HG03442 (cell line): ENCODE results near the gene PSMB11.
"Not testable (repeated sequence)": the region's sequence is repeated elsewhere in the genome, so short reads cannot be mapped to it uniquely, and the experiment has no call there.

ENCODE experiments used
- ATAC-seq: cut with Tn5 transposase; IDR thresholded peaks from one replicate; pipeline ENCODE4 v1.9.1; 2021; ENCODE audit warnings: mild to moderate bottlenecking, moderate library complexity; ENCODE audit not compliant: unreplicated experiment

The PSMB11 gene

DNA sequence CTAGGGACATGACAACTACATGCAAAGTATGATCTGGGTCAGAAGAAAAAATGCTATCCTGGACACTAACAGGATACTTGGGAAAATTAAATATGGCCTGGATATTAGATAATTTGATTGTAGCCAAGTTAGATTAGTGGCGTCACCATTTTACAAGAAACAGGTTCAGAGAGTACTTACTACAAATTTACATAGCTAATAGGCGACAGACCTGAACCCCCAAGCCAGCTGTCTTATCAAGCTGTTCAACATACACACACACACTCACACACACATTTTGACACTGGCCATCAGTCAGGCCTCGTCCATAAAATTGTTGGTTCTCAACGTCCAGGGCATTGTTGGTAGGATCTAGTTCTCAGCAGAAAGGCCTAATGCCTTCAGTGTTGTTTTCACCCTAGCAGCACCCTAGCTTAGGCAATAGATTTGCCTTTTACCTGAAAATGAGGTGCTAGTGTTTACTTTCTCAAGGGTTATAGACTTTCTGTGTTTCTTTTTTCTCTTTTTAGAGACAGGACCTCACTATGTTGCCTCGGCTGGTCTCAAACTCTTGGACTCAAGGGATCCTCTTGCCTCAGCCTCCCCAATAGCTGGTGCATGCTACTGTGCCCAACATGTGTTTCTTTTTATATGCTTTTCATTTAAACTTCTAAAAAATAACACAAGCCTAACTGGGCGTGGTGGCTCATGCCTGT lies 28.8 kb upstream of the PSMB11 start:
- no peak for ATAC-seq

DNA sequence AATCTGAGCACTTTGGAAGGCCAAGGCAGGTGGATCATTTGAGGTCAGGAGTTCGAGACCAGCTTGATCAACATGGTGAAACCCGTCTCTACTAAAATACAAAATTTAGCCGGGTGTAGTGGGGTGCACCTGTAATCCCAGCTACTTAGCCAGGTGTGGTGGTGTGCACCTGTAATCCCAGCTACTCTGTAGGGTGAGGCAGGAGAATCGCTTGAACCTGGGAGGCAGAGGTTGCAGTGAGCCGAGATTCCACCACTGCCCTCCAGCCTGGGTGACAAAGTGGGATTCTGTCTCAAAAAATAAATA lies 28.3 kb upstream of the PSMB11 start:
- ATAC-seq = not testable (repeated sequence)

DNA sequence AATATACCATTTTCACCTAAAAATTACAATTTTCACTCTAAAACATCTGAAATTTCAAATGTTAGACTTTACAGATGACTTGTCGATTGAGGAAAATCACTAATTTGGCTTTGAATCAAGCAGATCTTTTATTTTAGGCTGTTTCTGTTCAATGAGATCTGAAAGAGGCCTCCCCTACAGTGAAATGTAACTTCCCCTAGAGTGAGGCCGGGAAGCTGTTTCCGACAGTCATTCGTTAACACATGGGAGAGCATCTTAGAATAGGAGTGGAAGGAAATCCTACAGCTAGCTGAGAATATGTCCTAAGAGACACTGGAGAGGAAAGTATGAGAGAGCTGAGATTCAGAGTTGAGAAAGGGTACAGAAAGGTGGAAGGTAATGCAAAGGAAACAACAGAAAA lies 26.4 kb upstream of the PSMB11 start:
- ATAC-seq = no peak

DNA sequence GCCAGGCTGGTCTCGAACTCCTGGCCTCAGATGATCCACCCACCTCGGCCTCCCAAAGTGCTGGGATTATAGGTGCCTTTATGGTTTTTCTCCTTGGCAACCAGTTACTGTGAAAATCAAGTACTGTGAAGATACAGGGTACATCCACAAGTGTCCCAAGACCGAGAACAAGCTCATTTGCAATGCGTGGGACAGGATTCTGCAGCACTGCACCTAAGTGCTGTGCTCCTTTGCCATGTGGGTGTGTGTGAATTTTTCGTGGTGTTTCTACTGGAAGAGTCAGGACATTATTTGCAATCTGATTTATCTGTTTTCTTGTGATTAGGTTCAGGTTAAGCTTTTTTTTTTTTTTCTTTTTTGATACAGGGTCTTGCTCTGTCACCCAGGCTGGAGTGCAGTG lies 24.9 kb upstream of the PSMB11 start:
- no peak for ATAC-seq

DNA sequence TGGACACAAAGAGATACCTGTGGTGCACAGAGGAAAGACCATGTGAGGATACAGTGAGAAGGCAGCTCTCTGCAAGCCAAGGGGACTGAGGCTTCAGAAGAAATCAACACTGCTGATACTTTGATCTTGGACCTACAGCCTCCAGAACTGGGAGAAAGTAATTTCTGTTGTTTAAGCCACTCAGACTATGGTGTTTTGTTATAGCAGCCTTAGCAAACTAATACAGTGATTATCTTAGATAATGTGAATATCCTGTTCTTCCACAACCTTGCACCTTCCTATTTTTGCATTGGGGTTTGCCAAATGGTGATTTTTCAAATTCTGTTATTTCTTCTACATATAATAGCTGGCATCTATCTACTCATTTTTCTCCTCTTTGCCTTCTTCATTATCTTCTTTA lies 23.9 kb upstream of the PSMB11 start:
- no peak for ATAC-seq

DNA sequence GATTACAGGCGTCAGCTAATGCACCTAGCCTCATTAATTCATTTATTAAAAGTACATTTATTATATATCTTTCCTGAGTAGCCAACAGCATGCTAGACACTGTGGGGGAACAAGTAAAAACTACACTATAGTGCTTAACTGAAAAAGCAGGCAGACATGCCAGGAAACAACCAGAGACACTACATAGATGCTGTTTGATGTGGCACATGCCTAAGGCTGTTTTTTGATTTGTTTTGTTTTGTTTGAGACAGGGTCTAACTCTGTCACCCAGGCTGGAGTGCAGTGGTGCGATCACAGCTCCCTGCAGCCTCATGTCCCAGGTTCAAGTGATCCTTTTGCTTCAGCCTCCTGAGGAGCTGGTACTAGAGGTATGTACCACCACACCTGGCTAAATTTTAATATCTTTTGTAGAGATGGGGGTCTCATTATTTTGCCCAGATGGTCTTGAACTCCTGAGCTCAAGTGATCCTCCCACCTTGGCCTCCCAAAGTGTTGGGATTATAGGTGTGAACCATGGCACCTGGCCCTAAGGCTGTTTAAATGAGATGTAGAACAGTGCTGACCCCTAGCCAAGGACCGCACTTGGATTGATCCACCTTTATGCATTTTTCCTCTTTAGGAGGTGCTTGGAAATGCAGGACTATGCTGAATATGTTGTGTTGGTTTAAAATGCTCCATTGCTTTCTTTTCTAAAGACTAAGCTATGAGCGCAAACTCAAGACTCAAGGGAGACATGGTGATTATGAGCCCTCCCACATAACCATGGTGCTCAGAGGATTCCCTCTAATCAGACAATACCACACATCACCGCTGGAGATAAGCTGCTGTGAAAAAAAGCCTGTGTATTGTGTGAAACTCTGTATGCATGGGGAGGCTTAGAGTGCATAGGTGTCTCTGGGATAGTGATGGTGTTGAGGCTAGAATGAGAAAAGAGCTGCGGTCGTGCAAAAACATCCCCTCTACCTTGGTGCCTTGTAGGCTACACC lies 21.6 kb upstream of the PSMB11 start:
- no peak for ATAC-seq

DNA sequence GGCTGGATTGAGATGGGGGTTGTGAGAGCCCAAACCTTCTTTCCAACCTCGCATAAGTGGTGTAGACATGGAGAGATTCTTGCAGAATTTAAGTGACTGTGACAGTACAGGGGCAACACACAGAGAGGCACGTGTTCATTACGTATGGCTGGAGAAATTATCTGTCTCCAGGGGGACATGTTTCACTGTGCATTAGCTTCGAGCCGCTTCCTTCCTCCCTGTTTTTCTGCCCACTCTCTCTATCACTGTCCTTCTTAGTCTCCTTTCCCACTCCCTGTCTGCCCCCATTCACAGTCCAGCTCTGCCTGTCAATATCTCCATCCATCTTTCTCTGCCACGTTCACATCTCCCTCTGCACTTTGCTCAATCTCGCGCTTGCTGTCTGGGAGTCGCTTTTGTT lies 20.6 kb upstream of the PSMB11 start:
- no peak for ATAC-seq

DNA sequence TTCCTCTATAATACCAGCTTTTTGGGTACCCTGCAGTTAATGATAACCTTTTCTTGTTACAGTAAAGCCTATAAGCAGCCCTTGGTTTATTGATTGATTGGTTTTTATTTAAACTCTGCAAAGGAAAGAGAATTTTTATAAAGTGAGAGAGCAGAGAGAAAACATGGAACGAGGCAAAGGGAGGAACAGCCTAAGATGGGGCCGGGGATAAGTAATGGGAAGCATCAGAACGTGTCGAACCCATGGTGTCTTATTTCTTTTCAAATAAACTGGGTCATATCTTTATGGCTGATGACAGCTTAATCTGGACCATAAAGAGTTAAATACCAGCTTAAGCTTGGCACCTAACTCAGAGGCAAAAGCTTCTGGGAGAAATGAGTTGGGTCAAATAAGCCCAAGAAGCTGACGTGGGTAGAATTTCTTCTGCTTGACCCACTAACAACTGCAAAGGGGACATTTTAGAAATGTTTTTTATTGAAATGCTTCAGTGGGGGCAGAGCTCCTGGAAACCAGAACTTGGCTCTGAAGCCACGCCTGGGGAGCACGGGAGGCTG lies 20.0 kb upstream of the PSMB11 start:
- ATAC-seq = no peak

DNA sequence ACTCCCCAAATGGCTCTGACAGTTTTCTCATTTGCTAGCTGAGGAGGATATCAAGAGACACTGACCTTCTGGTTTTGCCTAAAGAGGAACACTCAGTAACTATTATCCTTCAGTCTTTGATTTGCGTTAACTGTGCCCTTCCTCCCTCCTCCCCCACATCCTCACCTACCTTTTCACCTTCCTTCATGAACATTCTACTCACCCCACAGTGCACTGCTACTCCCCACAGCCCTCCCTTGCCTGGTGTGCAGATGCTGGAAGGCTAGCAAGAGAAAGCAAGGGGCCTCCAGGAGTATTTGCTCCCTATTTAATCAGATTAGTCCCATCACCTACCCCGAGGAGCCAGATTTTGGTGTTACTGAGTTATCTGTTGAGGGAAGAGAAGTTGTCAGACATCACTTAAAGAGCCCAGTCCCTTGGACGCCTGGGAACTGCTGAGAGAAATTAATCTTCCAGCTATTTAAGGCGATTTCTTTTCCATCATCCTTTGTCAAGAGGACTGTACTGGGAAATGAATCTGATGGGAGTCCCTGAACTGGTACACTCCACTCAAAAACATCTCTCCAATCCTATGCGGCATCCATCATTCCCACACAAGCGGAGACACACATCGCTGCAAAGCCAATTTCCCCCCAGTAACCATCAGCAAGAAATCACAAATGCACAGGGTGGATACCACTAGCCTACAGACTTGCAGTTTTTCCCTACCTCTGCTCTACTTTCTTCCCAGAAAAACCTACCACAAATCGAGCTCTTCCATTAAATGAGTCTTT lies 18.8 kb upstream of the PSMB11 start:
- ATAC-seq = no peak

DNA sequence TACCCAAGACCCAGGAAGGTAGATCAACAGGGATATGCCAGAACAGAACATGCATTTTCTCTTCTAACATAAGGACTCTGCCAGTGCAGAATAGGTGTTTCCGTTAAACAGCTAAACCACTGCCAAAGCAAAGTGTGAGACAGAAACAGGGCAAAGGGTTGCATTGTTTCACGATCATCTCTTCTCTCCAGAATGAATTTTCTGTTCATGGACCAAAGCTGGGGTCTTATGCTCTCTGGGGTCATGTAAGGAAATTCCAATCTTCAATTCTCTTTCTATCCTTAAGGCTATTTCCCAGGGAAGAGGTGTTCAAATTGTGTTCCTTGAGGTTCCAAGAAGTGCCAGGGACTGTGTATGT lies 18.2 kb upstream of the PSMB11 start:
- no peak for ATAC-seq

DNA sequence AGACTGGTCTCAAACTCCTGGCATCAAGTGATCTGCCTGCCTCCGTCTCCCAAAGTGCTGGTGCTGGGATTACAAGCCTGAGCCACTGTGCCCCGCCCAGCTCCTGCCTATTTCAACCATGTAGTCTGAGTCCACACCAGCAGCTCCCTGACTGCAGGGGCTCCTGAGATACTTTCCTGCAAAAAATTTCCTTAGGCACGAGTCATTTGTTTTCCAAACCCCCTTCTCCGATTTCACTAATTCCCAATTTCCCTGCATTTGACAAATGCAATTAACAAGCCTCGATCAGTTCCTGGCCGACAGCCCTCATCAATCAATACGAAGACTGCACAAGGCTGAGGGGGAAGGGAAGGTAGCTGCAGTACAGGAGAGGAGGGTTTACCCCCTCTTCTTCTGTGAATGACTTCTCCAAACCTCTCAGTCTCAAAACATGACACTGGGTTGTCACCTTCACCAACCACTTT lies 17.4 kb upstream of the PSMB11 start:
- no peak for ATAC-seq

DNA sequence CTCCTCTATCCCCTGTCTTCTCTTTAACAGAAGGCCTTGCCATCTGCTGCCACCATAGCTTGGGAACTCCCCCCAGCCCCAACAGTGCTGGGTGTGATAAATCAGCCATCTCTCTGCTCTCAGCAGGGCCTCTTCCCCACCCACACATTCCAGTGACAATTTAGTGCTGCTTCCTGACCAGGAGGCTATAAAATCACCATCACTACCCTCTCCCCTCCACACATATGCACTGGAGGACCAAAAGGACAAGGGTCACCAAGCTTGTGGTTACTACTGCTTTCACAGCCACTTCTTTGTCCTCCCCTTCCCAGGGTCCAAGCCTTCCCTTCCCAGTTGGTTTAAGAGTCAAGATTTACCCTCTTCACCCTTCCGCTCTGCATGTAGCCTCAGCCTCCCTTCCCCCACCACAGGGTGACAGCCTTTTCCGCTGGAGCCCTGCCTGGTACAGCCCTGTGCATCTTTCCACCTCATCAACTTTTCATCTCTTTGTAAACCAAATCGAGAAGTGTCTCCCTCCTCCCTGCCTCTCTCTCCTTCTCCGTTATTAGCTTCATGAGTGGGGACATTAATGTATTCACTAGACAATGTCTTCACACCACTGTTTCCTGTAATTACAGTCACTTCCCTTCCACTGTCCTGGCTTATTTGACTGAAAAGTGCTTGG lies 16.7 kb upstream of the PSMB11 start:
- ATAC-seq = no peak

DNA sequence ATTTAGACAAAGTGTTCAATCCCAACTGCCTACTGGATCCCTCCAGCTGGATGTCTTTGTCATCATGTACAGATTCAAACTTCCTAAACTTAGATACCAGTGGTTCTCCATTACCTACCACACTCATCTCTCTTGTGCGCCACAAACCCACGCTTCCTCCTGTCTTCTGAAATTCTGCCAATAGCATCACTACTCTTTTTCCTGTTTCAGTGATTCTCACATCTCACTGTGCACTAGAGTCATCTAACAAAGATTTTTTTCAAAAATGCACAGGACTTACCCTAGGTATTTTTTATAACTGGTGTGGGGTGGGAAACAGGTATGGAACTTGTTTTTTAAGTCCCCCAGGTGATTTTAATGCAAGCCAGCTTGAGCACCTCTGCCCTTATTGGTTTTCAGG lies 13.2 kb upstream of the PSMB11 start:
- no peak for ATAC-seq

DNA sequence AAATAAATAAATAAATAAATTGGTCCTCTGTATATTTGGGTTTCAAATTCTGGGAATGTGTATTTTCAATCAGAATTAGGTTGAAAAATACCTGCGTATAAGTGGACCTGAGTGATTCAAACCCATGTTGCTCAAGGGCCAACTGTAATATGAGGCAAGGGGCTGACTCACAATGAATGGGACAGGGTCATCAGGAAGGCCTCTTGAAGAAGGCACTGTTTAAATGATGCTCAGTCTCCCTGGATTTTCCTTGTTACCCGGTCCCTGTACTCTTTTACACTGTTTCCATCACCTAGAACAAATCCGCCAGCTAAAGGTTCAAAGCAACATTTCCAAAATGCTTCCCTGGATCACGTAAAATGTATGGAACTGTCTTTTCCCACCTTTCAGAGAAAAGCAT lies 11.1 kb upstream of the PSMB11 start:
- ATAC-seq = no peak

DNA sequence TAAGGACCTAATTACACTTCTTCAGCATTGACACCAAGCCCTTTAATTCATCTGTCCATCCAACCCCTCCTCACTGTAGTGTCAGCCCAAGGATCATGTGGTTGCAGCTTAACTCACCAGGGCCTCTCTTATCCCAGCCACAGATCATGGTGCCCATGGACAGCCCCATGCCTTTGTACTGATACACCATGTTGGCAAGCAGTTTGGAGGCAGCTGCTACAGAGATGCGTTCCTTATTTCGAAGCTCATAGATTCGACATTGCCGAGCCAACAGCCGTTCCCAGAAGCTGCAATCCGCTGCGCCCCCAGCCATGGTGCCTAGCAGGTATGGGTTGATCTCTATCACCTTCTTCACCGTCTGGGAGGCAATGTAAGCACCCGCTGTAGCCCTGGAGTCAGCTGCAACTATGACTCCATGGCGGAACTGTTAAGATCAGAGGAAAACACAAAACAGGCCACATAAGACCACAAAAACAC lies 8.7 kb upstream of the PSMB11 start:
- ATAC-seq = no peak

DNA sequence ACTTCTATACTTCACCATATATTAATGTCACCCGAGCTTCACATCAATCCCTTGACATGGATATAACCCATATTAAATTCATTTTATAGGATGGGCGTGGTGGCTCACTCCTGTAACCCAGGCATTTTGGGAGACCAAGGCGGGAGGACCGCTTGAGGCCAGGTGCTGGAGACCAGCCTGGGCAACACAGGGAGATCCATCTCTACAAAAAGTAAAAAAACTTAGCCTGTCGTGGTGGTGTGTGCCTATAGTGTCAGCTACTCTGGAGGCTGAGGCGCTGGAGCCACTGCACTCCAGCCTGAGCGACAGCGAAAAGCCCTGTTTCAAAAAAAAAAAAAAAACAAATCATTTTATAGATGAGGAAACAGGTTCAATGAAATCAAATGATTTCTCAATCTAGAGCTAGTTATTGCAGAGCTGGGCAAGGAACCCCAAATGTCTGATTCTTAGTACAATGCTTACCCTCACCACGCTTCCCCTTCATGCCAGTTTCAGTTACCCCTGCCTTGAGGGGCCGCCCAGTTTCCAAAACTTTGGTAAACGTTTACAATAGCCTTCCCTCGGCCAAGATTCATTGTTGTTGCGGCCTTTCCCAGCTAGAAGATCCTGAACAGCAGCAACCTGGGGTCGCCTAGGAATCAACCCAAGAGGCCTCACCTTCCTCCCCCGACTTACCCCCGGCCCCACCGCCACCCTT lies 8.1 kb upstream of the PSMB11 start:
- no peak for ATAC-seq

DNA sequence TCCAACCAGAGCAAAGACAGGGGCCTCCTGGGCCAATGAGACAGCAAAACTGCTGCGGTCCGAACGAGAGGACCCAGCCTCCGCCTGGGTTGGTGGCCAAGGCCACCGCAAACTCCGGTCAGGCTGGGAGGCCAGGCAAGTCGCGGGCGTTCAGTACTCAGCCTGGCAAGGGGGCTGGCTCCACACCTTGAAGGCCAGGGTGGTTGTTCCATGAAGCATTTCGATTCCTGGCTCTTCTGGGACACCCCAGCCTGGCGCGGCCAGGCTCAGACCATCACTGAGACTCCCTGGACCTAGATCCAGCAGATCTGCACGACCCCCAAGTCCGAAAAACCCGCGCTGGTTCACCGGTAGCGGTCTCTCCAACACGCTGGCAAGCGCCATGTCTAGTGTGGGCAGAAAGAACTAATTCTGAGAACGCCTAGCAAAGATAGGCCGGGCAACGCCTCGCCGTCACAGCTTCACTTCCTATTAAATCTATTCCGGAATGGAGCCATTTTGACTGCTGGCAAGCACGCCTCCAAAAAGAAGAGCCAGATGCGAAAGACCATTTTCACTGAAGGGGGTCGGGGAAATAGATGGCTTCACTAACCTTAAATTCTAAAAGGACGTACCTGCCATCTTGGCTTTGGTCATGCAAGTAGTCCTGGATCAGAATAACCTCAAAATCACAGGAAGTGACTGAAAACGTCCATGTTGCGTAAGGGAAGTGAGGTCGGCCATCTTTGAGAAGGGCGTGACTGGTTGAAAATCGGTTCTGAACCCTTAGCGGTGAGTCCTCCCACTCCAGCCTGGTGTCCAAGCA lies 7.3 kb upstream of the PSMB11 start, which contains the start of gene PSMB5:
Gene PSMB5, minus strand, starts transcription at position 403 of the 805 bp plus-strand sequence. Its CDS starts 19 bp downstream, at position 384.
- peak; percentile 94 for ATAC-seq

DNA sequence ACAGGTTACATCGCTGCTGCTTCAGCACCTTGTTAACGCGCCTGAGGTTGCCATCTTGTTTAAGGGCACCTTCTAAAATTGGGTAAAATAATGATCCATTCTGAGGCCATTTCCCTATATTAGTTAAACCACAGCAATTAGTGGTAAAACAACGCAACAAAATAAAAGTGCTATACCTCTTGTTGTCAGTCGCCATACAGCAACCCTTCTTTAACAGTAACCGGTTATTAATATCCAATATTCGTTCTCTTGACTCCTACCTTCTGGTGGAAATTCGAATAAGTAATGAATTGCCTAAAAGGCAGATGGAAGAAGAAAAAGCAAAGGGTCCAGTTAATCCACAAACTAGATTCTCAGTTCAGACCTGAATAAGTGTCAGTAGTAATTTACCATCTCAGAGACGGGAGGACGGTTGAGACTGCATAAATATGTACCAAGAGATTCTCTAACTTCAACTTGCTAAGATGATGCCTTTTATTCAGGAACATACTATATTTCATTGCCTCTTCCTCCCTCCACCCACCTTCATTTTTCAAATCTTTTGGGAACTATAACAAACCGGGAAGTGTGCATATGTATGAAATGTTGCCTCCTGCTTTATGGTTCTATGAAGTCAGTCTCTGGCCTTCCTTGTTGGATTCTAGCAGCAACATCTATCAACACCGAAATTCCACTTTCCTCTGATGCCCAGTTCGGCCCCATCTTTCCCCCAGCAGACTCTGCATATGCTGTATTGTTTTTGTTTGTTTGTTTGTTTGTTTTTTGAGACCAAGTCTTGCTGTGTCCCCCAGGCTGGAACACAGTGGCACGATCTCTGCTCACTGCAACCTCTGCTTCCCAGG lies 6.5 kb upstream of the PSMB11 start:
- no peak for ATAC-seq
